Measurements from ENCODE around the gene RAB11FIP4.

The RAB11FIP4 gene

GRCh38 chr17:31540602-31541307 lies 149.3 kb downstream of the RAB11FIP4 start:
- no peak overlapping the region for H3K27ac ChIP-seq (replicated peaks)
- no peak overlapping the region for H3K4me3 ChIP-seq (replicated peaks; ENCODE audit: insufficient read depth, low read length)
- TF ChIP-seq POLR2AphosphoS5 (IDR thresholded peaks at IDR 0.05; ENCODE audit: low read depth) (no peak), SPI1 (IDR thresholded peaks at IDR 0.05; ENCODE audit: borderline replicate concordance, low read depth) (no peak), GABPA (IDR thresholded peaks at IDR 0.05; ENCODE audit: low read depth) (no peak), REST (IDR thresholded peaks at IDR 0.05; ENCODE audit: insufficient replicate concordance, low read depth) (no peak), CTCF (IDR thresholded peaks at IDR 0.05; ENCODE audit: insufficient read depth, low read length) (no peak)
- no peak for DNase-seq (ENCODE audit: low read depth in 1 of 2, low spot score in 1 of 2)
- H3K27me3 ChIP-seq (ENCODE audit: insufficient read depth, poor library complexity, severe bottlenecking): no peaks in the 10 kb centered on the region

- Histone ChIP-seq H3K27me3 (ENCODE audit: insufficient read depth, poor library complexity, severe bottlenecking) (no peaks in the 10 kb centered on the region), H3K27ac (replicated peaks) (no peak overlapping the region), H3K4me3 (replicated peaks; ENCODE audit: insufficient read depth, low read length) (no peak overlapping the region)
- peak in 1 of 2 experiments; percentile 14 for DNase-seq (ENCODE audit: low read depth in 1 of 2, low spot score in 1 of 2)
- TF ChIP-seq GABPA (IDR thresholded peaks at IDR 0.05; ENCODE audit: low read depth): no peak
- TF ChIP-seq POLR2AphosphoS5 (IDR thresholded peaks at IDR 0.05; ENCODE audit: low read depth): no peak
- no peak for TF ChIP-seq REST (IDR thresholded peaks at IDR 0.05; ENCODE audit: insufficient replicate concordance, low read depth)
- TF ChIP-seq CTCF (IDR thresholded peaks at IDR 0.05; ENCODE audit: insufficient read depth, low read length): no peak
- TF ChIP-seq SPI1 (IDR thresholded peaks at IDR 0.05; ENCODE audit: borderline replicate concordance, low read depth): no peak
Observed at GRCh38 chr17:31541559-31541958, 150.1 kb downstream of the RAB11FIP4 start.

- no peak overlapping the region for H3K4me3 ChIP-seq (replicated peaks; ENCODE audit: insufficient read depth, low read length)
- TF ChIP-seq GABPA (IDR thresholded peaks at IDR 0.05; ENCODE audit: low read depth) (no peak), CTCF (IDR thresholded peaks at IDR 0.05; ENCODE audit: insufficient read depth, low read length) (no peak), POLR2AphosphoS5 (IDR thresholded peaks at IDR 0.05; ENCODE audit: low read depth) (no peak), SPI1 (IDR thresholded peaks at IDR 0.05; ENCODE audit: borderline replicate concordance, low read depth) (no peak), REST (IDR thresholded peaks at IDR 0.05; ENCODE audit: insufficient replicate concordance, low read depth) (no peak)
- no peaks in the 10 kb centered on the region for H3K27me3 ChIP-seq (ENCODE audit: insufficient read depth, poor library complexity, severe bottlenecking)
- H3K27ac ChIP-seq (replicated peaks): no peak overlapping the region
- no peak for DNase-seq (ENCODE audit: low read depth in 1 of 2, low spot score in 1 of 2)
Observed at GRCh38 chr17:31544186-31544585, 152.7 kb downstream of the RAB11FIP4 start.
